Sigmoid colon (tissue), 4 donors: ENCODE results near the gene GRIK4.

Experiments
- CTCF ChIP-seq, 4 experiments: fragments of 450-650 bp in 3 of 4; fragments of 200-600 bp in 1 of 4; IDR thresholded peaks; one replicate each; pipeline ENCODE4 v1.5.1; 2016 to 2019; ENCODE audit warnings: antibody characterized with exemption in 4 of 4, mild to moderate bottlenecking in 3 of 4, moderate library complexity in 2 of 4
- EP300 ChIP-seq, 4 donors: sonication (generic); formaldehyde crosslinking; IDR thresholded peaks; one replicate each; pipeline ENCODE4 v1.6.1; 2017; ENCODE audit warnings: antibody characterized with exemption in 4 of 4
- POLR2A ChIP-seq, 2 donors: fragments of 450-650 bp; IDR thresholded peaks; one replicate each; pipeline ENCODE4 v1.6.1; 2016; ENCODE audit warnings: antibody characterized with exemption in 2 of 2, mild to moderate bottlenecking in 2 of 2, moderate library complexity in 2 of 2

GRCh38 chr11:120547811-120548681 lies 36.5 kb downstream of the GRIK4 start:
- TF ChIP-seq CTCF (IDR thresholded peaks at IDR 0.05): no peak
- no peak for TF ChIP-seq EP300 (IDR thresholded peaks at IDR 0.05)
- TF ChIP-seq POLR2A (IDR thresholded peaks at IDR 0.05): no peak
